ENCODE data around the gene ARHGEF7.

ARHGEF7 gene

GRCh38 chr13:111123649-111124048, 8.5 kb downstream of the ARHGEF7 start:
- no peak for DNase-seq (ENCODE audit: extremely low read depth, low read depth)
- TF ChIP-seq CTCF (IDR thresholded peaks at IDR 0.05; ENCODE audit: low read depth, low read length): no peak

- no peak for DNase-seq (ENCODE audit: extremely low read depth, low read depth)
- TF ChIP-seq CTCF (IDR thresholded peaks at IDR 0.05; ENCODE audit: low read depth, low read length): no peak
Measured at GRCh38 chr13:111126509-111126908, 11.4 kb downstream of the ARHGEF7 start.

- no peak for DNase-seq (ENCODE audit: extremely low read depth, low read depth)
- no peak for TF ChIP-seq CTCF (IDR thresholded peaks at IDR 0.05; ENCODE audit: low read depth, low read length)
Measured at GRCh38 chr13:111129465-111130115, 14.5 kb downstream of the ARHGEF7 start.

- no peak for DNase-seq (ENCODE audit: extremely low read depth, low read depth)
- no peak for TF ChIP-seq CTCF (IDR thresholded peaks at IDR 0.05; ENCODE audit: low read depth, low read length)
Measured at GRCh38 chr13:111130116-111130508, 15.0 kb downstream of the ARHGEF7 start.

GRCh38 chr13:111131048-111131447, 15.9 kb downstream of the ARHGEF7 start:
- no peak for TF ChIP-seq CTCF (IDR thresholded peaks at IDR 0.05; ENCODE audit: low read depth, low read length)
- DNase-seq (ENCODE audit: extremely low read depth, low read depth): no peak

- no peak for DNase-seq (ENCODE audit: extremely low read depth, low read depth)
- TF ChIP-seq CTCF (IDR thresholded peaks at IDR 0.05; ENCODE audit: low read depth, low read length): no peak
Measured at GRCh38 chr13:111131611-111132010, 16.5 kb downstream of the ARHGEF7 start.

- no peak for TF ChIP-seq CTCF (IDR thresholded peaks at IDR 0.05; ENCODE audit: low read depth, low read length)
- no peak for DNase-seq (ENCODE audit: extremely low read depth, low read depth)
Measured at GRCh38 chr13:111132948-111133347, 17.8 kb downstream of the ARHGEF7 start.

Data from AG09319 (cell line).